Activated CD8-positive, alpha-beta T cell treated with anti-CD3 and anti-CD28 coated beads for 36 hours (primary cell): ENCODE data around the gene POMC. TPM values are rescaled to one million over a fixed set of nuclear protein-coding genes. Genes with fewer than 3 reads are reported as not detected.

Experiments
- ATAC-seq: fragments of 200-7000 bp; cut with Tn5 transposase; one replicate; pipeline ENCODE4 v1.10.0; 2021; ENCODE audit warnings: mild to moderate bottlenecking, moderate library complexity
- CTCF ChIA-PET: fragments of 350-600 bp; sonication (Branson Sonifier 250); formaldehyde crosslinking; loops from one replicate; lab custom pipeline; 2021; ENCODE audit warnings: antibody characterized with exemption; lab: Charles Lee
- POLR2A ChIA-PET: fragments of 350-600 bp; sonication (Branson Sonifier 250); formaldehyde crosslinking; loops from one replicate; lab custom pipeline; 2021; ENCODE audit warnings: antibody characterized with exemption; lab: Charles Lee
- DNase-seq: peaks from one replicate; pipeline ENCODE4 v3.0.0-alpha.2; 2020
- H3K27ac Mint-ChIP-seq: one replicate; pipeline ENCODE4 v1.8.0; 2021; ENCODE audit warnings: mild to moderate bottlenecking, mixed read lengths
- H3K27me3 Mint-ChIP-seq: one replicate; pipeline ENCODE4 v1.8.0; 2021; ENCODE audit warnings: mixed read lengths
- H3K36me3 Mint-ChIP-seq: one replicate; pipeline ENCODE4 v1.8.0; 2021; ENCODE audit warnings: low read depth, mixed read lengths
- H3K4me1 Mint-ChIP-seq: one replicate; pipeline ENCODE4 v1.8.0; 2021; ENCODE audit warnings: low read depth, mixed read lengths
- H3K4me3 Mint-ChIP-seq: one replicate; pipeline ENCODE4 v1.8.0; 2021; ENCODE audit warnings: mild to moderate bottlenecking, moderate library complexity, mixed read lengths
- H3K9me3 Mint-ChIP-seq: one replicate; pipeline ENCODE4 v1.8.0; 2021; ENCODE audit warnings: mixed read lengths
- intact Hi-C: fragments of 100-400 bp; cut with micrococcal nuclease; formaldehyde crosslinking; loops from one replicate; pipeline ENCODE4 v1.10.0; 2022
- total RNA-seq, 2 experiments: library from RNA; stranded (reverse); gene quantifications; one replicate each; pipeline ENCODE4 v1.2.3, GENCODE V29; 2021
- TF ChIP-seq, protein P1 (sequence below): fragments of 200-600 bp; IDR thresholded peaks from one replicate; pipeline ENCODE4 v1.8.0; 2022; ENCODE audit warnings: antibody characterized with exemption, mild to moderate bottlenecking

POMC gene
- total RNA-seq, 2 experiments from 2014 or later: 5.1 to 5.5 TPM

DNA sequence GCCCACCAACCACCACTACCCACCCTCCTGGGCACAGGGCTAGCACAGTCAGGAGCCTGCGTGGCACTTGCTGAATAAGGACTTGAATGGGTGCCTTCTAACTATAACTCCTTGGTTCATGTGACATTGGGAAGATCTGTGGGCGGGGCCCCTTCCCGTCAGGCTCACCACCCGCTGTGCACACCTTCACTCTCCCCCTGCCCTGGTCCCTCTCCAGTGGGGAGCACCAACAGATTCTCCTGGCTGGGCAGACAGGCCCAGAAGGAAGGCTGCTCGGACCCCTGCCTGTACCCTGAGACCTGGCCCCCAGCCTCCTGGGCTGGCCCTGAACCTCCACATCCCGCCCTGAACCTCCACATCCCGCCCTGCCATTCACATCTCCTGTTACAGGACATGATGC lies 33.4 kb upstream of the POMC start:
- no peak for DNase-seq
- Mint-ChIP-seq H3K27me3 (no peaks in the 10 kb centered on the region), H3K27ac (no peak overlapping the region), H3K4me3 (no peak overlapping the region), H3K4me1 (peaks cover 8% of the 10 kb centered on the region), H3K9me3 (no peaks in the 10 kb centered on the region), H3K36me3 (no peaks in the 10 kb centered on the region)
- TF ChIP-seq, protein P1, sequence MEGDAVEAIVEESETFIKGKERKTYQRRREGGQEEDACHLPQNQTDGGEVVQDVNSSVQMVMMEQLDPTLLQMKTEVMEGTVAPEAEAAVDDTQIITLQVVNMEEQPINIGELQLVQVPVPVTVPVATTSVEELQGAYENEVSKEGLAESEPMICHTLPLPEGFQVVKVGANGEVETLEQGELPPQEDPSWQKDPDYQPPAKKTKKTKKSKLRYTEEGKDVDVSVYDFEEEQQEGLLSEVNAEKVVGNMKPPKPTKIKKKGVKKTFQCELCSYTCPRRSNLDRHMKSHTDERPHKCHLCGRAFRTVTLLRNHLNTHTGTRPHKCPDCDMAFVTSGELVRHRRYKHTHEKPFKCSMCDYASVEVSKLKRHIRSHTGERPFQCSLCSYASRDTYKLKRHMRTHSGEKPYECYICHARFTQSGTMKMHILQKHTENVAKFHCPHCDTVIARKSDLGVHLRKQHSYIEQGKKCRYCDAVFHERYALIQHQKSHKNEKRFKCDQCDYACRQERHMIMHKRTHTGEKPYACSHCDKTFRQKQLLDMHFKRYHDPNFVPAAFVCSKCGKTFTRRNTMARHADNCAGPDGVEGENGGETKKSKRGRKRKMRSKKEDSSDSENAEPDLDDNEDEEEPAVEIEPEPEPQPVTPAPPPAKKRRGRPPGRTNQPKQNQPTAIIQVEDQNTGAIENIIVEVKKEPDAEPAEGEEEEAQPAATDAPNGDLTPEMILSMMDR: no peak
- POLR2A ChIA-PET: no interaction called here
- intact Hi-C loops: no loop called here
- no peak for ATAC-seq
- CTCF ChIA-PET: no interaction called here

DNA sequence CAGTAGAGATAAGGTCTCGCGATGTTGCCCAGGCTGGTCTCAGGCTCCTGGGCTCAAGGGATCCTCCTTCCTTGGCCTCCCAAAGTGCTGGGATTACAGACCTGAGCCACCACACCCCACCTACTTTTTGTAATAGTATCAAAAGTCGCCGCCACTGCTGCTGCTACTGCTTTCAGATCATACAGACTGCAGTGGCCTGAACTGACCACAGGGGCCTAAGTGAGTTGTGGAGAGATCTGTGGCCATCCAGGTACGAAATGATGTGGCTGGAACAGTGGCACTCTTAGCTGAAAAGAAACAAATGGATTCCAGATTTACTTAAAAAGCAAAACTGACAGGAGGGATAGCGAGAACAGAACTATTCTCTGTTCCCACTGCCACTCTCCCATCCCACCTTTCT lies 32.9 kb upstream of the POMC start:
- H3K4me3 Mint-ChIP-seq: no peak overlapping the region
- ChIA-PET CTCF (no interaction called here), POLR2A (no interaction called here)
- H3K27ac Mint-ChIP-seq: no peak overlapping the region
- TF ChIP-seq, protein P1: peak; percentile 20
- H3K9me3 Mint-ChIP-seq: no peaks in the 10 kb centered on the region
- ATAC-seq: peak; percentile 29
- H3K4me1 Mint-ChIP-seq: peaks cover 7% of the 10 kb centered on the region
- H3K36me3 Mint-ChIP-seq: no peaks in the 10 kb centered on the region
- no peaks in the 10 kb centered on the region for H3K27me3 Mint-ChIP-seq
- intact Hi-C loops: no loop called here
- DNase-seq: peak; percentile 18

DNA sequence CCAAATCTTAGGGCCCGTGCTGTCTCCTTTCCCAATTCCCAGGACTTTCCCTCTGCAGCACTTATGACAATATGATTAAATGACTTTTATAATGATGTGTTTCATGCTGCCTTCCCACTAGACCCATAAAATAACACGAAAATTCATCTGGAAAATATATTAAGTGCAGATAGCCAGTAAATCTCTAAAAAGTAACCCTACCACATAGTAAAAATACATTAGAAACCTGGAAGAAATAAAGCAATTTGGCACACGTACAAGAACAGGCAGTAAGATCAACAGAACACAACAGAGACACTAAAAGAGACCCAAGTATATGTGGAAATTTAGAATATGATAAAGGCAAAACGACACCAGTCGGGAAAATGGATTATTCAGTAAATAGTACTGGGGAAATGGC lies 30.2 kb upstream of the POMC start:
- no peaks in the 10 kb centered on the region for H3K9me3 Mint-ChIP-seq
- intact Hi-C loops: loop anchor here (10.0 kb wide), 1 partner anchor 224 kb away; the partner anchor contains the start of gene DNAJC27
- ATAC-seq (no peak), DNase-seq (no peak)
- no peak overlapping the region for H3K4me3 Mint-ChIP-seq
- peaks cover 7% of the 10 kb centered on the region for H3K4me1 Mint-ChIP-seq
- TF ChIP-seq, protein P1: no peak
- CTCF ChIA-PET: interaction anchor here (1.3 kb wide), 1 partner anchor 30 kb away, joined by 4 read pairs; no protein-coding TSS in a partner anchor
- H3K27ac Mint-ChIP-seq: no peak overlapping the region
- H3K36me3 Mint-ChIP-seq: no peaks in the 10 kb centered on the region
- POLR2A ChIA-PET: no interaction called here
- H3K27me3 Mint-ChIP-seq: no peaks in the 10 kb centered on the region

DNA sequence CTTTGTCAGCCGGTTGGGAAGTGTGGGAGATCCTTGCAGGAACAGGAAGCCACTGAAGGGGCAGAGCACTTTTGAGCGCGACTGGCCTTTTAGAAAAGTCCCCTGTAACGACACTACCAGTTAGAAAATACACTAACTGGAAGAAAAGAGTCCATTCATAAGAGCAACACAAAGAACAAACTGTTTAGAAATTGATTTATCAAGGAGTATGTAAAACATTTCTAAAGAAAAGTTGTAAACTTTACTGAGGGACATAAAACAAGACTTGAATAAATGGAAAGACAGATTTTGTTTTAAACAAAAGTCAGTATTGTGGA lies 29.8 kb upstream of the POMC start:
- ATAC-seq: no peak
- Mint-ChIP-seq H3K4me1 (peaks cover 7% of the 10 kb centered on the region), H3K27me3 (no peaks in the 10 kb centered on the region), H3K36me3 (no peaks in the 10 kb centered on the region), H3K9me3 (no peaks in the 10 kb centered on the region), H3K4me3 (no peak overlapping the region), H3K27ac (no peak overlapping the region)
- no peak for DNase-seq
- CTCF ChIA-PET: interaction anchor here (1.3 to 4.6 kb wide), 6 partner anchors 9 to 223 kb away, joined by 3 to 79 read pairs (median 26); partner anchors contain the start of gene POMC
- TF ChIP-seq, protein P1: no peak
- intact Hi-C loops: loop anchor here (10.0 kb wide), 1 partner anchor 223 kb away; the partner anchor contains the start of gene DNAJC27
- POLR2A ChIA-PET: no interaction called here

DNA sequence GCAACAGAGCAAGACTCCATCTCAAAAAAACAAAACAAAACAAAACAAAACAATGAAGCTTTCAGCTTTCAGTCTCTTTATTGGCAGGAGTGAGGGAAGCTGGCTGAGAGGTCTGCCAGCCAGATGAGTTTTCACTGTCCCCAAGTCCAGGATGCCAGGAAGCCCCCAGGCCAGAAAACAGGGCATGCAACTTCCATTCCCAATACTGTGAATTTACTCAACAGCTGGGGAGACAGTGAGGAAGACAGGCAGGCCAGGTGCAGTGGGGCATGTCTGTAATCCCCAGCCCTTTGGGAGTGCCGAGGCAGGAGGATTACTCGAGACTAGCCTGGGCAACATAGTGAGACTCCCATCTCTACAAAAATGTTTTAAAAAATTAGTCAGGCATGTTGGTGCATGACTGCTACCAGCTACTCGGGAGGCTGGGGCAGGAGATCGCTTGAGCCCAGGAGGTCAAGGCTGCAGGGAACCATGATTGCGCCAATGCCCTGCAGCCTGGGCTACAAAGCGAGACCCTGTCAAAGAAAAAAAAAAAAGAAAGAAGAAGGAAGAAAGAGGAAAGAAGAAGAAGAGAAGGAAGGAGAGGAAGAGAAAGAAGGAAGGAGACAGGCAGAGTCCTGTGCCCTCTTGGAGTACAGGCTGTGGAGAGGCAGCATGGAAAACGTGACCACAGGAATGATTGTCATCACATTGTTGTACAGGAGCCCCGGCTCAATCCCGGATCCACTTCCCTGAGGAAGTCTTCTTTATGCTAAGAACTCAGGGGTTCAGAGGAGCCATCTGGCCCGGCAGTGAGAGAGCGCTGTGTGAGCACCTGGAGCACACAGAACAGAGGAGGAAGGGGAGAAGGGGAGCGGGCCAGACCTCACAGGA lies 29.2 kb upstream of the POMC start:
- H3K9me3 Mint-ChIP-seq: no peaks in the 10 kb centered on the region
- POLR2A ChIA-PET: no interaction called here
- no peaks in the 10 kb centered on the region for H3K36me3 Mint-ChIP-seq
- H3K27me3 Mint-ChIP-seq: no peaks in the 10 kb centered on the region
- no peak for ATAC-seq
- CTCF ChIA-PET: interaction anchor here (0.6 to 4.6 kb wide), 17 partner anchors 10 to 350 kb away, joined by 3 to 79 read pairs (median 4); partner anchors contain the start of gene POMC
- H3K4me3 Mint-ChIP-seq: no peak overlapping the region
- no peak for DNase-seq
- intact Hi-C loops: loop anchor here (2.0 to 10.0 kb wide), 2 partner anchors 31 to 223 kb away; partner anchors contain the start of gene DNAJC27
- peaks cover 6% of the 10 kb centered on the region for H3K4me1 Mint-ChIP-seq
- no peak overlapping the region for H3K27ac Mint-ChIP-seq
- TF ChIP-seq, protein P1: no peak
